ENCODE measurements around the gene GLTP. TPM values are rescaled to one million over a fixed set of nuclear protein-coding genes. Genes with fewer than 3 reads are reported as not detected.

The GLTP gene
- total and polyA plus RNA-seq, 2 of the 13 experiments (the other 11 are each of a cell fraction or from before 2014, with no cell fraction given): 10.7 to 12.9 TPM

DNA sequence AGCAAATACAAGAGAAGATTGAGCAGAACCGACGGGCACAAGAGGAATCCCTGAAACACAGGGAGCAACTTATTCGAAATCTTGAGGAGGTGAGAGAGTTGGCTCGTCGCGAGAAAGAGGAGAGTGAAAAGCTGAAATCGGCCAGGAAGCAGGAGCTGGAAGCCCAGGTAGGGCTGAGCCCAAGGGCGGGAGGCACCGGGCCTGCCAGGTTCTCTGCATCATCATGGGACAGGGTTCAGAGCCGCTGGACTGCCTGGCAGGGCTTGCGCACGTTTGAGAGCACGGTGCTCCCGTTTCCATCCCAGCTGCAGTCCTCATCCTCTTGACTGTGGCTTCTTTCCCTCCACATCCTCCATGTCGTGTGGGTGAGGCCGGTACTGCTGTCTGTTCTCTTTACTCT, 34.1 kb upstream of the GLTP start (continued):
- no peak for TF ChIP-seq AHDC1 (CRISPR knock-in tag; IDR thresholded peaks at IDR 0.05; ENCODE audit: borderline replicate concordance)
- TF ChIP-seq MTA1 (CRISPR knock-in tag; IDR thresholded peaks at IDR 0.05; ENCODE audit: borderline replicate concordance): no peak
- TF ChIP-seq MAFG (CRISPR knock-in tag; IDR thresholded peaks at IDR 0.05): no peak
- TF ChIP-seq TOE1 (CRISPR knock-in tag; IDR thresholded peaks at IDR 0.05): no peak

GRCh38 chr12:109912855-109913321, 32.5 kb upstream of the GLTP start:
- H3K4me1 ChIP-seq (ENCODE audit: insufficient read depth, low read length): peaks cover 8% of the 10 kb centered on the region
- no peaks in the 10 kb centered on the region for H3K9me3 ChIP-seq (ENCODE audit: low read length)
- H3K36me3 ChIP-seq (replicated peaks in 1 of 2; ENCODE audit: control insufficient read depth in 1 of 2, insufficient read depth in 2 of 2, low read length in 2 of 2): peaks cover 24 to 62% of the 10 kb centered on the region in 2 experiments
- in situ Hi-C loops (cut with HindIII; ENCODE audit: extremely low pct_ligation_motif_present, low pct_unique_long_range_greater_than_20kb): no loop called here
- H3K79me2 ChIP-seq (ENCODE audit: insufficient read depth, low read length): no peaks in the 10 kb centered on the region
- no peak overlapping the region for H3K4me3 ChIP-seq (replicated peaks in 1 of 3; ENCODE audit: insufficient read depth in 1 of 3, low read depth in 2 of 3, low read length in 3 of 3)
- no peak for ATAC-seq
- ChIA-PET POLR2A (no interaction called here), CTCF (ENCODE audit: low intra/inter-chr PET ratio, low total read pairs) (no interaction called here)
- no peak overlapping the region for H2AFZ ChIP-seq (ENCODE audit: low read length)
- BruUV-seq (replicated peaks): no TSS peak
- no peak overlapping the region for H3K9ac ChIP-seq (ENCODE audit: insufficient read depth, low read depth, low read length)
- no peak overlapping the region for H3K4me2 ChIP-seq (ENCODE audit: low read depth, low read length)
- no peaks in the 10 kb centered on the region for H3K27me3 ChIP-seq (ENCODE audit: control insufficient read depth in 1 of 2, insufficient read depth in 2 of 2, low read length in 2 of 2)
- H4K20me1 ChIP-seq (ENCODE audit: insufficient read depth, low read length): no peaks in the 10 kb centered on the region
- 97% methylated on average over 12 of the region's 12 CpGs for WGBS (ENCODE audit: low lambda C conversion rate)
- DNase-seq (ENCODE audit: low spot score): no peak
- no peak overlapping the region for H3K27ac ChIP-seq (ENCODE audit: extremely low read length, insufficient read depth, low read length)
- FAIRE-seq: no peak
- intact Hi-C loops (cut with micrococcal nuclease; ENCODE audit: unreplicated experiment): no loop called here
- TF ChIP-seq FOXK1 (CRISPR knock-in tag; IDR thresholded peaks at IDR 0.05; ENCODE audit: borderline replicate concordance, low read depth) (no peak), ARID3A (IDR thresholded peaks at IDR 0.05; ENCODE audit: low read depth, low read length) (no peak), ETS1 (CRISPR knock-in tag; IDR thresholded peaks at IDR 0.05) (no peak), KLF16 (CRISPR knock-in tag; IDR thresholded peaks at IDR 0.05) (no peak), YY1 (IDR thresholded peaks at IDR 0.05; ENCODE audit: insufficient read depth, insufficient replicate concordance, low read depth, low read length) (no peak), ZBTB3 (CRISPR knock-in tag; IDR thresholded peaks at IDR 0.05; ENCODE audit: borderline replicate concordance, low read depth) (no peak), TFDP1 (CRISPR knock-in tag; IDR thresholded peaks at IDR 0.05; ENCODE audit: borderline replicate concordance) (no peak)
- TF ChIP-seq, protein P1, sequence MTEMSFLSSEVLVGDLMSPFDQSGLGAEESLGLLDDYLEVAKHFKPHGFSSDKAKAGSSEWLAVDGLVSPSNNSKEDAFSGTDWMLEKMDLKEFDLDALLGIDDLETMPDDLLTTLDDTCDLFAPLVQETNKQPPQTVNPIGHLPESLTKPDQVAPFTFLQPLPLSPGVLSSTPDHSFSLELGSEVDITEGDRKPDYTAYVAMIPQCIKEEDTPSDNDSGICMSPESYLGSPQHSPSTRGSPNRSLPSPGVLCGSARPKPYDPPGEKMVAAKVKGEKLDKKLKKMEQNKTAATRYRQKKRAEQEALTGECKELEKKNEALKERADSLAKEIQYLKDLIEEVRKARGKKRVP (CRISPR knock-in tag; IDR thresholded peaks at IDR 0.05): no peak
